Left kidney (tissue), 8 donors: ENCODE data around the gene DNAJC8. TPM values are rescaled to one million over a fixed set of nuclear protein-coding genes. Genes with fewer than 3 reads are reported as not detected.
A peak's percentile ranks its signal among the peaks of the same experiment; 100 is the strongest.

Experiments
- DNase-seq: peaks from one replicate; pipeline ENCODE4 v3.0.0-alpha.2; 2013
- long read RNA-seq, 8 donors: transcript quantifications; one replicate each; lab custom pipeline, GENCODE V29; 2026
- polyA plus RNA-seq: library from polyadenylated mRNA; unstranded; fragments of 120-200 nt; gene quantifications from one replicate; pipeline ENCODE4 v1.2.1, GENCODE V29; 2013; ENCODE audit not compliant: insufficient read length

The DNAJC8 gene, protein sequence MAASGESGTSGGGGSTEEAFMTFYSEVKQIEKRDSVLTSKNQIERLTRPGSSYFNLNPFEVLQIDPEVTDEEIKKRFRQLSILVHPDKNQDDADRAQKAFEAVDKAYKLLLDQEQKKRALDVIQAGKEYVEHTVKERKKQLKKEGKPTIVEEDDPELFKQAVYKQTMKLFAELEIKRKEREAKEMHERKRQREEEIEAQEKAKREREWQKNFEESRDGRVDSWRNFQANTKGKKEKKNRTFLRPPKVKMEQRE
- polyA plus RNA-seq = 168 TPM
- long read RNA-seq, donor 1, transcript DNAJC8-201 (9 exons, 1,759 nt) = major isoform, 30 of 96 reads
- long read RNA-seq, donor 1, partial matches to known transcripts = 63 of 96 reads
- long read RNA-seq, donor 1, other reads (novel, unspliced or antisense) = 0 of 96 reads
- long read RNA-seq, donor 2, transcript DNAJC8-201 (9 exons, 1,759 nt) = major isoform, 44 of 97 reads
- long read RNA-seq, donor 2, partial matches to known transcripts = 47 of 97 reads
- long read RNA-seq, donor 2, other reads (novel, unspliced or antisense) = 0 of 97 reads
- long read RNA-seq, donor 3, transcript DNAJC8-201 (9 exons, 1,759 nt) = major isoform, 37 of 88 reads
- long read RNA-seq, donor 3, partial matches to known transcripts = 48 of 88 reads
- long read RNA-seq, donor 3, other reads (novel, unspliced or antisense) = 0 of 88 reads
- long read RNA-seq, donor 4, partial matches to known transcripts = 12 of 17 reads
- long read RNA-seq, donor 4, other reads (novel, unspliced or antisense) = 0 of 17 reads
- long read RNA-seq, donor 5, transcript DNAJC8-201 (9 exons, 1,759 nt) = major isoform, 94 of 136 reads
- long read RNA-seq, donor 5, partial matches to known transcripts = 32 of 136 reads
- long read RNA-seq, donor 5, other reads (novel, unspliced or antisense) = 6 of 136 reads
- long read RNA-seq, donor 6, transcript DNAJC8-201 (9 exons, 1,759 nt) = major isoform, 45 of 1,307 reads
- long read RNA-seq, donor 6, partial matches to known transcripts = 1,236 of 1,307 reads
- long read RNA-seq, donor 6, other reads (novel, unspliced or antisense) = 23 of 1,307 reads
- long read RNA-seq, donor 7, transcript DNAJC8-201 (9 exons, 1,759 nt) = major isoform, 72 of 168 reads
- long read RNA-seq, donor 7, partial matches to known transcripts = 93 of 168 reads
- long read RNA-seq, donor 7, other reads (novel, unspliced or antisense) = 0 of 168 reads
- long read RNA-seq, donor 8, transcript DNAJC8-201 (9 exons, 1,759 nt) = major isoform, 18 of 26 reads
- long read RNA-seq, donor 8, partial matches to known transcripts = 8 of 26 reads
- long read RNA-seq, donor 8, other reads (novel, unspliced or antisense) = 0 of 26 reads

DNA sequence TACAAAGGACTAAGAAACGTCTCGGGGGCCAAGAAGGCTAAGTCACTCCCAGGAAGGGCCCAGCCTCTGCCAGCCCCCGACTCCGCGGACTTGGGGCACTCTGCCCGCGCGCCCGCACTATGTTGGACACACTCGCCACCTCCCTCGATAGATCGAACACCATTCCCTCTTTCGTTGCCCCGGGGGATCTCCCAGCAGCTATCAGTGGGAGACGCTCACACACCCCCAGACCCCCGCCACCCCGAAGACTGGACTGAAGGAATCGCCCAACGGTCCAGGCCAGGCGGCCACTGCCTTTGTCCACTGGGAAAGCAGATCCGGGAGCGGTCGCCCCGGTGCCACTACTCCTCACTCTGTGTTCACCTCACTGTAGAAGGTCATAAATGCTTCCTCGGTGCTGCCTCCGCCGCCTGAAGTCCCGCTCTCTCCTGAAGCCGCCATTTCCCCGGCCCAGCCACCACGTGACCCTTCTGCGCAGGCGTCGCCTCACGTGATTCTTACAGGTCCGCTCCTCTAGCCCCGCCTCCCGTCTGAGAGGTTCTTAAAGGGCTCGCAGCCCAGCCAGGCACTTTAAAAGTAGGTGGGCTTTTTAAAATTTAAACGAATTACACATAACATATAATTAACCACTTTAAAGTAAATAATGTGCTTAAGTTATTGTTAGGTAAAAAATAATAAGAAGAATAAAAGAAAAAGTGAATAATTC is at the start of gene DNAJC8:
DNAJC8 (minus strand) TSS at position 472 of the 706 bp plus-strand sequence; CDS start at position 441, 31 bp downstream.
- DNase-seq = peak; percentile 91

DNA sequence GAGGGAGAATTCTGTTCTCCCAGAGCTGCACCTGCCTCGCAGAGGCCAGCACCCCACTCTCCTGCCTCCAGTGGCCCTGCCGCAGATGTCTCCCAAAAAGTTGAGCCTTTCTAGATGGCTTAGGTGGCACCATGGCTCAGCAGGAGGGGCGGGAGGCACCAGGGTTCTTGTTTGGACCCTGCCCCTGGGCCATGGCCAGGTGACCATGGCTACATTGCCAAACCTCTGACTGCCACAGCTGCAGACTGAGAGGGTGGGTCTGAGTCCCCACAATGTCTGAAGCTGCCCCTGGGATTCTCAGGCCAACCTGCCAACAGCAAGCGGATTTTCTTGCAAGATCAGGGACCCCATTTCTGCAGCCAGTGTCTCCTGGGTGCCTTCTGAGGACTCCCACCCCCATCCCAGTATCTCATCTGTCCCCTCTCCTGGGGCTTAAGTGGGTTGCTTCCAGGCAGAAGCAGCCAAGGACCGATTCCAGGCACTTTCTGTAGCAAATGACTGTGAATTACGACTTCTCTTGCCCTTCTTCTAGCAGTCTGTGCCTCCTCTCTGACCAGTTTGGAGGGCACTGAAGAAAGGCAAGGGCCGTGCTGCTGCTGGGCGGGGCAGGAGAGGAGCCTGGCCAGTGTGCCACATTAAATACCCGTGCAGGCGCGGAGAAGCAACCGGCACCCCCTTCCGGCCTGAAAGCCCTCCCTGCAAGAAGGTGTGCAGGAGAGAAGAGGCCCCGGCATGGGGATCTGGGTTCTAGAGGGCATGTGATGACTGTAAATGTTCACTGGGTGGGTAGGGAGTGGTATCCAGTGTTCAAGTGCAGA is 49.0 kb upstream of the DNAJC8 start:
- DNase-seq = no peak

DNA sequence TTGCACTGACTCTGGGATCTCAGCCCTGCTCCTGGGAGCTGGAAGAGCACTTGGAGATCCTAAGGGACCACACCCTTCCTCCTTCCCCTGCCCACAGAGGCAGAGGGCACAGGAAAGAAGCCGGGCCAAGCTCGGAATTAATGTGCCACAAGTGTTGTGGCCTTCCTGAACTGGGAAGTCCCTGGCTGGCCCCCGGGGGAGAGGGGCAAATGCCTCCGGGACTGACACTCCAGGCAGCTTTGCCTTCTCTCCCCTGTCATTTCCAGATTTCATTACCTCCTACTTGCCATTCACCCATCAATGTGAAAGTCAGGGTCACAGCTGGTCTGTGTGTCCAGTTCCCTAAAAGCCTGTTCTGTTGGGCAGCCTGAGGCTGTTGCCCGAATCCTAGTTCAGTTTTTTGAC is 48.1 kb upstream of the DNAJC8 start:
- no peak for DNase-seq

DNA sequence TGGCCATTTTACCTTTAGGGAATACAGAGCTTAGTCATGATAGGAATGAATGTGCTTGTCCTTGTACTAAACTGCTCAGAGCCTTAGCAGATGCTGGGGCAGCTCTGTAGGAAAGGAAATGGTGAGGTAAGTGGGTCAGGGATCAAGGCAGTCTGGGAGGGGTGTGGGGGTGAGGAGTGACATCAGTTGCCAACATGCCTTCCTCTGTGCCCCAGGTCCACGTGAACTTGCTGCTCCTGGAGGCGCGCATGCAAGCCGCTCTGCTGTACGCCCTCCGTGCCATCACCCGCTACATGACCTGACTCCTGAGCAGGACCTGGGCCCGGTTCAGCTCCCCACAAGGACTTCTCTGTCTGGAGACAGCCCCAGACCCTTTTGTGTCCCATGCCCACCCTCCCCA is 47.7 kb upstream of the DNAJC8 start:
- no peak for DNase-seq

DNA sequence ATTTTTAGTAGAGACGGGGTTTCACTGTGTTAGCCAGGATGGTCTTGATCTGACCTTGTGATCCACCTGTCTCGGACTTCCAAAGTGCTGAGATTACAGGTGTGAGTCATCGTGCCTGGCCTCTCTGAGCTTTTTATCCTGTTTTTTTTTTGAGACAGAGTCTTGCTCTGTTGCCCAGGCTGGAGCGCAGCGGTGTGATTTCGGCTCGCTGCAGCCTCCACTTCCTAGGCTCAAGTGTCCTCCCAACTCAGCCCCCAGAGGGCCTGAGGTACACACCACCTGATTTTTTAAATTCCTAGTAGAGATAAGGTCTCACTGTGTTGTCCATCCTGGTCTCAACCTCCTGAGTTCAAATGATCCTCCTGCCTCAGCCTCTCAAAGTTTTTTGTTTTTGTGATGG is 46.9 kb upstream of the DNAJC8 start:
- no peak for DNase-seq

DNA sequence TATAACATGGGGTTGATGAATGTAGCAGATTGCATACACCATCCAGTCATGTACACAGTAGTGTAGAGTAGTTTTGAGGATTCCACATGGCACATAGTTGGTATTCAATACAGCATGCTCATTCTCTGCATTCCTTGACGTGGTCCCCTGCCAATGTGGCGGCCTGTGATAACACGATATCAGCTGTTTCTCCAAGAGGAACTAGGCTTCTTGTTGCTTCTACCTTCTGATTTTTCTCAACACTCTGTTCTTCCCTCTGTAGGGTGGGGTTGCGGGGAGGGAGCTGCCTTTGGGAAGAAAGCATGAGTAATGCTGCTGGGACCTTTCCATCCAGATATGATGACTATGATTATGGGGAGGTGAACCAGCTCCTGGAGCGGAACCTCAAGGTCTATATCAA is 45.9 kb upstream of the DNAJC8 start:
- DNase-seq = no peak

DNA sequence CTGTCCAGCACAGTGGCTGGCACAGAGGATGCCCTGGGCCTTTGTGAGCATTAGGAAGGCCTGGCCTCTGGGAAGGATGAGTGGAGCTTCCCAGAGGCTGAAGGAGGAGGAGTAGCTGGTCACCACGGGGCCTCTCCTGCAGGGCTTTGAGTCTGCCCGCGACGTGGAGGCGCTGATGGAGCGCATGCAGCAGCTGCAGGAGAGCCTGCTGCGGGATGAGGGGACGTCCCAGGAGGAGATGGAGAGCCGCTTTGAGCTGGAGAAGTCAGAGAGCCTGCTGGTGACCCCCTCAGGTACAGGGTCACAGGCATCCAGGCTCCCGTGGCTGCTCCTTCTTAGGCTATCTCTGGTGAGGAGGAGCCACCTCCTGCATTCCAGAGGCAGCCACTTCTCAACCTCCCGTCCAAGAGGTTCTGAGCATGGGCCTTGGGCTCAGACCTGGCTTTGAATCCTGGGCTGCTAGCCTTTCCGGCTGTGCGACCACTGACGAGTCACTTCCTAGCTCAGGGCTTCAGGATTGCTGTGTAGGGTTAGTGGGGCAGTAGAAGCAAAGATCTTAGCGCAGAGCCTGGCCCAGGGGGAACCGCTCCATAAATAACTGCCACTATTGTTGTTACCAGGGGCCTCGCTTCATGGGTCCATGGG is 40.5 kb upstream of the DNAJC8 start:
- no peak for DNase-seq

DNA sequence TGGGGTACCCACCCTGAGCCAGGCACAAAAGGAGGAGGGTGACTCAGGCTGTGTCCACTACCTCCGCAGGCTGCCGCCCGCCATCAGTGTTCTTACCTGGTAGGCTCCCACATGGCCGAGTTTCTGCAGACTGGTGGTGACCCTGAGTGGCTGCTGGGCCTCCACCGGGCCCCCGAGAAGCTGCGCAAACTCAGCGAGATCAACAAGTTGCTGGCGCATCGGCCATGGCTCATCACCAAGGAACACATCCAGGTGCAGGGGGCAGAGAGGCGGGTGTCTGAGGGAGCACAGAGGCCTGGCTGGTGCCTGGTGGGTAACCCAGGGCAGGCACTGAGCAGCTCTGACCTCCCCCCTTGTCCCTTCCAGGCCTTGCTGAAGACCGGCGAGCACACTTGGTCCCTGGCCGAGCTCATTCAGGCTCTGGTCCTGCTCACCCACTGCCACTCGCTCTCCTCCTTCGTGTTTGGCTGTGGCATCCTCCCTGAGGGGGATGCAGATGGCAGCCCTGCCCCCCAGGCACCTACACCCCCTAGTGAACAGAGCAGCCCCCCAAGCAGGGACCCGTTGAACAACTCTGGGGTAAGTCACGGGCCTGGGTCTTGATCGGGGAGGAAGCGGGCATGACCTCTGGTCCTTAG is 39.5 kb upstream of the DNAJC8 start:
- no peak for DNase-seq

DNA sequence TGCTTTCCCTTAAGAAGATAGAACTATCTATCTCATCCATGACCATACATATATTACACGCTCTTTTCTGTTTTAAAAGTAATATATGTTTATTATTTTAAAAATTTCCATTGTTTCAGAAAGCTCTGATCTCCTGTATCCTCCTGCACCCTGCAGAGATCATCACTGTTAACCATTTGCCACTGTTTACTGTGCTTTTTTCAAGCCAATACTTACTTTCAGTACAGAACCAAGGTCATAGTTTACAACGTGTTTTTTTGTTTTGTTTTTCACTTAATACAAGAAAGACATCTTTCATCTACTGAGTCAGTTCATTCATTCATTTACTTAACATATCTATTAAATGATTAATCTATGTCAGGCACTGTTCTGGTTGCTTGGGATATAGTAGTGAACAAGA is 36.7 kb upstream of the DNAJC8 start:
- DNase-seq = no peak

DNA sequence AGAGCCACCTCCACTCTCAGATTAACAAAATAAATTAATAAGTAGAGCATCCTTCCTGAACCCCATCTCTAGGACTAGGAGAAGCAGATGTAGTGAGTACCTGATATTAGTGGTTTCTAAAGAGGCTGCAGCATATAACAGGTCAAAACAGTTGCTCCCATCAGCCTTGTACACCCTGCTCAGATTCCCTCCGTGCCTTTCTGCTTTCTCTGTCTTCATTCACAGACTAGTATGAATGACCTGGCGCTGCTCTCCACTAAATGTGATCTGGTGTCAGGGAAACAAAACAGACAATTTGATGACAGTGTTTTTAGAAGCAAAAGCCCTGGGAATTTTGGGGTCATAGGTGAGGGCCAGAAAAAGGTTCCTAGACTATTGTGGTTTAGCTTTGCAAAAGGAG is 34.8 kb upstream of the DNAJC8 start:
- DNase-seq = no peak

DNA sequence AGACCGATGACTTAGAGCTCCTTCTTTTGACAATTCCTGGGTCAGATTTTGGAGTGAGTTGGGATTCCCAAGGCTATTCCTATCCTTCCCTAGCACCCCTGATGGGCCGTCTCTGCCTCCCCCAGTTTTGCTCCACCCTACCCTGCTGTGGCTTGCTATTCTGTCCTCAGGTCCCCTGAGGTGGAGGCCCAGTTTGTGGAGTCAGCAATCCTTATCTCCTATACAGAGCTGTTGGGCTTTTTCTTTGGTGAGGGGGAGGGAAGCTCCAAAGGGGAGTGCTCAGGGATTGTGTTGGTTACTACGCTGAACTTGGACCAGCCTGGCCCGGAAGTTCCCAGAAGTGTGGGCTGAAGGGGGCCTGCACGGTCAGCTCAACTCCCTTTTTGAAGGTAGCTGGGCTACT is 34.1 kb upstream of the DNAJC8 start:
- DNase-seq = no peak

DNA sequence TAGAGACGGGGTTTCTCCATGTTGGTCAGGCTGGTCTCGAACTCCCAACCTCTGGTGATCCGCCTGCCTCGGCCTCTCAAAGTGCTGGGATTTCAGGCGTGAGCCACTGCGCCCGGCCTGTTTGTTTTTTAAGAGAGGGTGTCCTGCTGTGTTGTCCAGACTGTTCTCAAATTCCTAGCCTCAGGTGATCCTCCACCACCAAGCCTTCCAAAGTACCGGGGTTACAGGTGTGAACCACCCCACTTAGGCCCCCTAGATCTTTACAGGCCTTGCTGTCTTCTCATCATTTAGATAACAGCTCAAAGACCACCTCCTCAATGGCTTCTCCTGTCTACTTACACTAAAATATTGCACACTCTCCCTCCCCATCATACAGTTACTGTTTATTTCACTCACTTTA is 32.7 kb upstream of the DNAJC8 start:
- DNase-seq = no peak

DNA sequence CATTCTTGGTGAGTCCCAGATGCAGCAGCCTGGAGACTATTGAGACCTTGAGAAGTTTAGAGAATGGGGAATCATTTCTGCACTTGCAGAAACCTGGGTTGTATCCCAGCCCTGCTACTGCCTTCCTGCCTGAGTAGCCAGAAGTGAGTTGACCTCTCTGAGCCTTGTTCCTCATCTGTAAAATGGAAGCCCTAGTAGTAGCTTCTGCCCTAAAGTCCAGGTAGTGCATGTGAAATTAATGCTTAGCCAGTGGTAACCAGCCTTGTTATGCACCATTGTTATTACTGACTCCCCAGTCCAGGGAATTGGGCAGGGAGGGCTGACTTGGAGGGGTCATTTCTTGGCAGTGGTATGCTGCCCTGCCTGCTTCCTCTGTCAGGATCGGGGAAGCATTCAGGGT is 32.1 kb upstream of the DNAJC8 start:
- no peak for DNase-seq

DNA sequence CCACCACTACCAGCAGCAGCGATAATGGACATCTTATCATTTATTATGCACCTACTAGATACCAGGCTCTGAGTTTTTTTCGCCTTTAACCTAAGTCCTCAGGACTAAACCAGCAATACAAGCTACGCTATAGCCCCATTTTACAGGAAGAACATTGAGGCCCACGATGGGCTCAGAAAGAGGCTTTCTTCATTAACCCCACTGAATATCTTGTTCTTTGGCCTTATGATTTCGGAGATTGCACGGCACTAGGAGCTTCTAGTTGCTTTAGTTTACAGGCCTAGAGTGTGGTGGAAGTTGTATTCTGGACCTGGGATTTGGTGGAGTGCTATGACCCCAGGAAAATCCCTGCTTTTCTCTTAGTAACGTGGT is 28.0 kb upstream of the DNAJC8 start:
- no peak for DNase-seq

DNA sequence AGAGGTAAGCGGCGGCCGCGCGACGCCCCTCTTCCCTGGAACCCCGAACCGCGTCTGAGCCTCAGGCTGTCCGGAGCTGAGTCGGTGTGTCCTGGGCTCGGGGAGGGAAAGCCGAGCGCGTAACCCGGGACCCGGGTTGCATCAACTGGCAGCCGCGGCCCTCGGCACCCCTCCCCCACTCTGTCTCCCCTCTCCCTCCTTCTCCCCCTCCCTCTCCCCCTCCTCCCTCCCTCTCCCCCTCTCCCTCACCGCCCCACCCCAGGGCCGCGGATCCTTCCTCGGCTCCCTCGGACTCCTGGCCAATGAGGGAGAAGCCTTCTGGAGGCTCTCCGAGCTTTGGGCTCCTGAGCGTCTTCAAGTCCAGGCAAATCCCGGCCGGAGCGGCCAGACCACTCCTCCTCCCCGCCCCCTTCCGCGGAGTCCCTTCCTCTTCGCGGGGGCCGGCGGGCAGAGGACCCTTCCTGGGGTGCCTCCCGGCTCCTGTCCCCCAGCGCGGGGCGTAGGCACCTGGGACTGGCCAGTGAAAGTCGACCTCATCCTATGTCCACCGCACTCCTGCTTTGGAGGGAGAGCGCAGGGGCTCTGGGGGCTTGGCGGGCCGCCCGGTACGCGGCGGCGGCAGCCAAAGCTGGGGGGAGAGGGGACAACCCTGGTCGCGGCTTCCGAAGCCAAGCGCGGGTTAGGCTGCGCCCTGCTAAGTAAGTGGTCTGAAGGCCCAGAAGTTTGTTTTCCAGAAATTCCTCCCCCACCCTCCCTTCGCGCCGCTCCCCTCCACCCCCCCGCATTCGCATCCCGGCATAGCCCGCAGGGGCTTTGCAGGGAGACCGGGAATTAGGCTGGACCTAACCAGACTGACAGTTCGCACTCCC is 27.3 kb upstream of the DNAJC8 start:
- peak; percentile 81 for DNase-seq

DNA sequence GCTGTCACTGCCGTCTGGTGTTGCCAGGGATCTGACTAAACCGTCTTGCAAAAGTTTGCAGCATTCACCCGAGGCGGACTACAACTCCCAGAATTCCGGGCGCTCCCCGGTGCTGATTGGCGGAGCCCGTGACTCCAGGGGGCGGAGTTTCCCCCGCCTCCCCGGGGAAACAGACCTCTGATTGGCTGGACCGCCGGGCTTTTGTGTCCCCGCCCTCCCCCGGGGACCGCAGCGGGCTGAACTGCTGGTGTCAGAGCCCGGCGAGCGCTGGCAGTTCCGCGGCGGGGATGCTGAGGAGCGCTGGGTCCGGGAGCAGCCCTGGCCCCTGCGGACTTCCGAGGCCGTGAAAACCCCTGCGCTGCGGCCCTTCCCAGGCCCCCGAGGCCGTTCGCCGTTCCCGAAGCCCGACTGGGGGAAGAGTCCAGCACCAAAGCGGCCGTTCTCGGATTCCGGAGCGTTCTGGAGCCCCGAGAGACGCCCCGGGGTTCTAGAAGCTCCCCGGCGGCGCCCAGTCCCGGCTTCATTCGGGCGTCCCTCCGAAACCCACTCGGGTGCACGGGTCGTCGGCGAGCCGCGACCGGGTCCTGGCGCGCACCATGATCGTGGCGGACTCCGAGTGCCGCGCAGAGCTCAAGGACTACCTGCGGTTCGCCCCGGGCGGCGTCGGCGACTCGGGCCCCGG is 26.6 kb upstream of the DNAJC8 start, which contains the start of gene SESN2:
SESN2 (plus strand) TSS at position 267 of the 682 bp plus-strand sequence; CDS start at position 597, 330 bp downstream.
- peak; percentile 99 for DNase-seq

DNA sequence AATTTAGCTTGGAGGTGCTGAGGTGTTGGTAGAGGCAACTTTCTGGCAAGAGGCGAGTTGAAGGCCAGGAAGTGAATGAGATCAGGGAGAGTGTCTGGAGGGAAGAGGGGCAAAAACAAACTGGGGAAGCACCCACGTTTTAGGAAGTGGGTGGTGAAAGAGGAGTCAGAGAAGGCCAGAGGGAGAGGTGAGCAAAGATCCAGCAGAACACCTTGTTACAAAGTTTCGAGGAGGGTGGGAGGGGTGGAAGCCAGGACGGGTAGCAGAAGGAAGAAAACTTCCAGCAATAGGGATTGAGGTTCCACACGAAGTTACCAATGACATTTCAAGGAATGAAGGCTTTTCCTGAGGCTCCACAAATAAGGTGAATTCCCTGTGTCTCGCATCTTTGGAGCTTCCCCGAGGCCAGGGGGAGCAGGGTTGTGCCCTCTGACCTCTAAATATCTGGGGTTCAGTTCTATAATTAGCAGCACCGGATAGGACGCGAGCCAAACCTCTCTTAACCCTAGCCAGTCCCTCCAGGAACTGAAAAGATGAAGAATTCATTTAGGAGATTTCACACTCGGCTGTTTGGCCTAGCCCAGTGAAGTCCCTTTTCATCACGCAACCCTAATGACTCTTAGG is 25.9 kb upstream of the DNAJC8 start:
- no peak for DNase-seq
